GM12801 (cell line): Measurements from ENCODE around the gene IL18BP.

ENCODE experiments used
- CTCF ChIP-seq: IDR thresholded peaks from one replicate; pipeline ENCODE4 v1.5.1; 2011; ENCODE audit warnings: control low read depth; ENCODE audit not compliant: insufficient read length; ENCODE audit errors: extremely low read depth

IL18BP gene

DNA sequence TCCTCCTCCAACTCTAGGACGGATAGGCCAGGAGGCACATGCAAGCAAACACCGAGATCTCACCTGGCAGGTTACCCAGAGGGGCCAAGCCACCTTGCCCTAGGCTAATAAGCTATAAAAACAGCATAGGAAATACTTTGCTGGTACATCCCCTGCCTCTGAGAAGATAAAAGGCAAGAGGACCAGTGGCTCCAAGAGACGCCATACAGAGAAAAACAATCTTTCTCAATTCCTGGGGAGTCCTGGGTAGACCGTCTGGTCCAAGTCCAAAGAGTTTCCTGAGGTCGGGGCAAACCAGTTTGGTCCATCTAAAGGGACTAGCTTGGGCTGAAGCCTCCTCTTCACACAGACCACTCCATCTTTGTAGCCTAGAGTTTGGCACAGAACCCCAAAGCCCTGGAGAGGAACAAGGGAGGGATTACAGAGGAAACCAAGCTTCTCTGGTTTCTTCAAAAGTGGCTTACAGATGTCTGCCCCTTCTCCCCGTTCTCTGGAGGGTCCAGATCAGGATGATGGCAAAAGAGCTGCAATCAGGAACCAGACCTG lies 41.2 kb downstream of the IL18BP start:
- TF ChIP-seq CTCF: no peak

DNA sequence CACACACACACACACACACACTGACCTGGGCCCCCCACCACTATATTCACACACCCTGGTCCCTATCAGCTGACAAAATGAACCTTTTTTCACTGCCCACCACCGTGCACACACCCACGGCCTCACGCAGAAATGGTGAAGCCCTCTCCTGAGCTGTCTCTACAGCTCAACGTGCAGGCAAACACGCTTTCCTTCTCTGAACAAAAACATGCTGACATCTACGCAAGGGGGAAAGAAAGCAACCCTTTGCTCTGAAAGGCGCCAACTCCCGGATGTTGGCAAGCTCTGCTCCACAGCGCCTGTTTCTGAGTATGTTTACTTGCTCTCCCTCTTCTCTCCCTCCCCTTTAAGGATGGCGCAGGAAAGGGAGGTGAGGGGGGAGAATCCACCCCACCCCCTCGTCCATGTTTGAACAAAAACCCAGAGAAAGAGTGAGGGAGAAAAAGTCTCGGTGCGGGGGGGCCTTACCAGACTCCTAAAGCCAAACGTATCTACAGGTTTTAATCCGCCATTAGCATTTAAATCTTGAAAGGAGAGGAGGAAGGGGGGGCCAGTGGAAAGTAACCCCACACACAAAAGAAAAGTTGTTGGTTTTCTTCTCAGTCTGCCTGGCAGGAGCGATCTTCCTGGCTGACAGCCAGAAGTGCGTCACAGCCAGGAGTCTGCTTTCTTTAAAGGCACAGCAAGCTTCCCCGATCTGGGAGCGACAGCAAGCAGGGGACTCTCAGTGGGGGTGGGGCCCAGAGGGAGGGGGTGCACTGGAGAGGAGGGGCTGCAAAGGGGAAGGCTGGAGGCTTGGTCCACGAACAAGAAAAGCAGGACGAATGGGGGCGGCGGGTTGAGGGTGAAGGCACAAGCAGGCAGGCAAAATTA lies 42.0 kb downstream of the IL18BP start:
- TF ChIP-seq CTCF: no peak

DNA sequence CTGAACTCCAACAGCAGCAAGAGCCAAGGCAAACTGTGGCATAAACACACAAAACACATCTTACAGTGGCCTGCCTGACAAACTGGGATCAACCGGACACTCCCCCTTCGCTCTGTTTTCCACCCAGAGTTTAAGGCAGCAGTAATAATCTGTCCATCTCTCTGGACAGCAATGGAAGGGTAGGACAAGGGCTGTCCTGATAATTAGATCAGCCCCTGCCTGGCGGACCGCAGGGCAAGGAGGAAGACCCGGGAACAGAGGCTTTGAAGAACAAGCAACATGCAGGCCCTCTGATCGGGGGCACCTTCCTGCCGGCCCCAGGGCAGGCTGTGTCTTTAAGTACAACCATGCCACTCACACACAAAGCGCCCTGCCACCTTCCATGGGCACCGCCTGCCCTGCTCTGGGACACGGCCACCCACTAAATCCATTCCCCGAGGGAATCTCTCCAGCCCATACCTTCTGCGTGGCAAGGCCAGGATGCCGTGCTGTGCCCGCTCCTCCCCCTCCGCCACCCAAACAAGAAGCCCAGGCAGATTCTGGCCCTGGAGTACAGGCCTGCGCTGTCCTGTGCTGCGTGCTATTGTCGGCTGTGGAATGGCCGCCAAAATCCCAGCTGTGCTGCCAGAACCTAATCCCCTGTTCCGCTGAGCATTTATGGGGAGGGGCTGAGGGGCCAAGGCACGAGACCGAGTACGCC lies 42.8 kb downstream of the IL18BP start:
- TF ChIP-seq CTCF: no peak

DNA sequence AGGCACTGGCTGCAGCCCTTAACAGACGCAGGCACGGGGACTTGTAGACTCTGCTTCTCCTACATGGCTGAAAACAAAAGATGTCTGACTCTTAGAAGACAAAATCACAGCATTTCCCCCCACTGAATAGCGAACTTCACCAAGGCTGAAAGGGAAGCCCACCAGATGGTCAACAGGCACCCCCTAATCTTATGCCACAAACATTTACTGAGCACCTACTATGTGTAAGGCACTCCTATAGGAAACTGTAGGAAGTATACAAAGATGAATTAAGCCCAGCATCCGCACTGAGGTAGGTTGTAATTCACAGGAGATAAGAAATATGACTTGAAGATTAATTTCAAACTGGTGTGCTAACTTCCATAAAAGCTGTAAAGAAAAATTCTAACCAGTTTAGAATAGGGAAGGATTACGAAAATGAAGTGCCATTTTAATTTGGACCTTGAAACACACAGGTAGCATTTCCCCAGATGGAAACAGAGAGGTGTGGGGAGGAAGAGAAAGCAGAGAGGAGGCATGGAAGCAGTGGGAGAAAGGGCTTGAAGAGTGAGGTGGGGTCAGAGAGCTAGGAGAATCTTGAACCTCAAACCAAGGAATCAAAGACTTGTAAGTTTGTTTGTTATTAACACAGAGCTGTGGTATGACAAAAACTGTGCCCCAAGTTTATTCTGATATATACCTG lies 43.5 kb downstream of the IL18BP start:
- TF ChIP-seq CTCF: no peak

GRCh38 chr11:72045849-72046248 lies 47.1 kb downstream of the IL18BP start:
- TF ChIP-seq CTCF: no peak

GRCh38 chr11:72048766-72049460 lies 50.2 kb downstream of the IL18BP start:
- TF ChIP-seq CTCF: no peak
